KG1 (cell line): ENCODE results near the gene ZNF664.
"Not testable (repeated sequence)": the region's sequence is repeated elsewhere in the genome, so short reads cannot be mapped to it uniquely, and the experiment has no call there.

Experiments
- DNase-seq: peaks from one replicate; lab custom pipeline; 2025; lab: John Stamatoyannopoulos, UW

Gene ZNF664

DNA sequence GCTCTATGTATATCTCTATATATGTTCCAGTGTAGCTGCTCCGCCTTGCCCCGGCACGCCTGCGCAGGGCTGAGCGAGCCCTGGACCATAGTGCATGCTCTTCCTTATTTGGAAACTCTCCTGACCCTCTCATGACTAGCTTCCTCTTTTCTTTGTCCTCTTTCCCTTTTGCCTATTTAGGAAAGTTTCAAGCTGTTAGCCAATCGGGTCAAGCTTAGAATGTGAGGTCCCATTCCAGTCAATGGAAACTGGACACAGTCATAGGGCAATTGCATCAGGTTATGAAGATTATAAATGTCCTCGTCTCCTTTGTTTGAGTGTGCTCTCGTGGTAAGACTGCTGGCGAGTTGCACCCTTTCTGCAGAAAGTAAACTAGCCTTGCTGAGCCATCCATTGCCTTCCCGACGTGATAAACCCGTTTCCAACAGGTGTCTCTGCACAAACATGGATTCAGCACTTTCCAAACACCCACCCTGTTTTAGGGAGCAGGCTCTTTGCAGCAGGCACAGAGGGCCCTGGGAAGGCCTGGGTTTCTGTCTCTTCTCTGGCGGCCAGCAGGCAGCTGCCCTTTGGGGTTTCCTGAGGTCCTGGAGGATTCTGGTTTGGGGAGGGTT is 31.3 kb upstream of the ZNF664 start:
- DNase-seq: no peak

DNA sequence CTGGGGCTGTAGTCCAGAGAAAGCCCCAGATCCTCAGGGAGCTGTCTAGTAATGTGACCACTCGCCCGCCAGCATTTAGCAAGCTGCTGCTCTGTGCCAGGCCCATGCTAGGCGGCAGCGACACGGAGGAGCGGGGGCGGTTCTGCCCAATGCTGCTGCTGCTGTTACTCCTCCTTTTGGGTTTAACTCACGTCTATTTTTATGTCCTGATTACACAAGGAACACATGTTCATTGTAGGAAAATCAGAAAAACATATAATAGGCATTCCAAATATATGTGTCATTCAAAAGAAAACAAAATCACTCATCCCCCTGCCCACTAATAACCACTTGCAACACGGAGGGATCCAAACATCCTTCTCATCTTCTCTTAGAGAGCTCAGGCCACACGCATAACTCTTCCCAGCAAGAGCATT is 30.8 kb upstream of the ZNF664 start:
- no peak for DNase-seq

DNA sequence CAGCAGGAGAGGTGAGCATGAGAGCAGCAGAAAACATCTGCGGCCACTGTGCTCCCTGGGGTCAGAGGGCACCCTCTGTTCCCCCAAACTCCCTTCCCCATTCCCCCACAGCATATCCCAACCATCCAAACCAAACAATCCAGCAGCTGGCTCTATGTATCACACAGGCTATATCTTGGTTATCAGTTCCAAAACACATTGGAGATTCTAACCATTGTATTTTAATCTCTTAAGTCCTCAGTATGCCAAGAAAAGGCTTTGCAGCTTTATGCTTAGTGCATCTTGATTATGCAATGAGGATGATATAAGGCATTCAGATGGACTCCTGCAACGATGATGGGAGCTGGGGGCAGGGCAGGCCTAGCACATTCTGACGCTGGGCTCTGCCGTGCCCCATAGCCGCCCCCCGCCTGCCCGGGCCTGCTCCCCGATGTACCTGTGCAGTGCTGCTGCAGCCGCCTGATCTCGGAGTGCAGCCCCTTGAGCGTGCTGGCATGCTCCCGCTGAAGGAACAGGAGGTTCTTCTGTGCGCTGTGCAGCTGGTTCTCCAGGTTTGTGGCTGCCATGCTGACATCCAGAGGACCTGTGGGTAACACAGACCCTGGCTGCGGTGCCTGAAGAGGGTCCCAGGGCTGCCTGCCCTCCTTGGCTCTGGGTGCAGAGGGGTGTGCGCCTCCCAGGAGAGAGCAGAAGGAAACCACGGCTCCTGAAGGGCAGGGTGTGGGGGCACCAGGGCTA is 29.9 kb upstream of the ZNF664 start:
- DNase-seq: no peak

DNA sequence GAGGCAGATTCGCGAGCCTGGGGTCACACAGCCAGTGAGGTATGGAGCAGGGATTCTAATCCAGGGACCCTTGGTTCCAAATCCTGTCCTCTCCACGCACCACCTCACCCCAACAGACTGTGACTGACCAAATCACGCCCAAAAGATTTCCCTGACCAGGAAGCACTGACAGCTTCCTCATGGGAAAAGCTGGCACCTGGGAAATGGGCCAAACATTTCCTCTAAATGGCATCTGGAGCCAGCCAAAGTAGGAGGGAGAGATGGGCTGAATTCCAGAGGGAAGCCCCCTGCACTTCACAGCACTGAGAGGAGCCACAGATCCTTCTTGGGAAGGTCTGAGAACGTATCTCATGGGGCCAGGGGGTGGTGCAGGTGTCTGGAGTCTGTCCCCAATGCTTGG is 29.2 kb upstream of the ZNF664 start:
- DNase-seq: no peak

DNA sequence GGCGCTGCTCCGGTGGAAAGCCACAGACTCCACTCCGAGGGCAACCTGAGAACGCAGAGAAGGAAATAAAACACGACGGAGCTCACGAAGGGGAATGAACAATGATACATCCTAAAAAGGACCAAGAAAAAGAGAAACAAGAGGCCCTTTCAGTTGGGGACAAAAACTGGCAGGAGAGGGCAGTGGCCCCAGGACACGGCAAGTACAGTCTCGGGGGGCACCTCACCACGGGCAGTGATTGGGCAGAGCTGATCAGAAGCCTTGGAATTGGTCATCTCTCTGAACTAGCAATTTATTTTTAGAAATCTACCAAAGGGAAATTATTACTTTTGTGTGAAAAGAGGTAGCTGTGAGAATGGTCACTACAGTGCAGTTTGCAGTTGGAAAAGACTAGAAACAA is 28.3 kb upstream of the ZNF664 start:
- DNase-seq: no peak

DNA sequence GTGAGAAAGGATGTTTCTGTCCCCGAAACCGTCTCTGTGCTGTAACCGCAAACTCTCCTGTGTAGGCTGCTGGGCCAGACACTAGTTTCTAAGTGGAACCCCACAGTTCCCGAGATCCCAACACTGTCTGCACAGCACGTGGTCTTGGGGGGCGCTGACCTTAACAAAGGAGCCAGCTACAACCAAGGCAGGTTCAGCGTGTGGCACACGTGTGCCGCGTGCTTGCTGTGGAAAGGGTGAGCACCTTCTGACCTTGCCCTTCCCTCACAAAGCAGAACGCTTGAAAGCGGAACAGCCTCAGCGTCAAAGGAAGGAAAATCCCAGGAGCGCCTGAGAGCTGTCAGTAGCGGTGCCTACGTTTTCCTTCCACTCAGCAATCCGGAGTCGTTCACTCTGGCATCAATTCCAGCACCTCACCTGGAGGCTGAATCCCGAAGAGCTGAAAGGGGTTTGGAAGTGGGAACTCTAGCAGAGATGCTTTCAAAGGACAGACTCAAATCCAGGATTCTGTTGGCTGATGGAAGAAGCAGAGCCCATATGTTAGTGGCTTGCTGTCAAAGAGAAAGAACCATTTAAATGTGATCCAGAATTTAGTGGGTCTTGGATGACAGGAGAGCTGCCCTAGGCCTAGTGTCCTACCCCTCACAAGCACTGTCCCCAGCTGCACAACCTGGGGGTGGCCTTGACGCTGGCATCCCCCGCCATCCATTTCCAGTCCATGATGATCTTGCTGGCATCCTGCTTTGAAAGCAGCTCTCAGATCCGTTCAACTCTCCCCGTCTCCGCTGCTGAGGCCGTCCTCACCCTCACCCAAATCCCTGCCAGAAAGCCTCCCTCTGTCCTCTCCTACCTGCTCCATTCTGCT is 27.5 kb upstream of the ZNF664 start:
- DNase-seq: no peak

DNA sequence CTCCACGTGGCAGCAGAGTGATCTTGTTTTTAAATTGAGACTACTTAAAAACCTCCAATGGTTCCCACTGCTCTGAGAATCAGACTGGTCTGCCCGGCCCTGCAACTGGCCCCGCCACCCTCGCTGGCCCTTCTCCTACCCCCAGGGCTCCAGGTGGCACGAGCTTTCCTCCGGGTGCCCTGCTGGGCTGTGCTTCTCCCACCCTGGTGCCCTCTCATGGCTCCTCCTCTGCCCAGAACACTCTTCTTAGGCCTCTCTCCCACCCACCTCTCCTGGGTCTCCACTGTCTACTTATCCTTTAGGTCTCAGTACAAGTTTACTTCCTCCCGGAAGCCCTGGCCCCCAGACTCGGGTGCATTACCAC is 26.9 kb upstream of the ZNF664 start:
- no peak for DNase-seq

DNA sequence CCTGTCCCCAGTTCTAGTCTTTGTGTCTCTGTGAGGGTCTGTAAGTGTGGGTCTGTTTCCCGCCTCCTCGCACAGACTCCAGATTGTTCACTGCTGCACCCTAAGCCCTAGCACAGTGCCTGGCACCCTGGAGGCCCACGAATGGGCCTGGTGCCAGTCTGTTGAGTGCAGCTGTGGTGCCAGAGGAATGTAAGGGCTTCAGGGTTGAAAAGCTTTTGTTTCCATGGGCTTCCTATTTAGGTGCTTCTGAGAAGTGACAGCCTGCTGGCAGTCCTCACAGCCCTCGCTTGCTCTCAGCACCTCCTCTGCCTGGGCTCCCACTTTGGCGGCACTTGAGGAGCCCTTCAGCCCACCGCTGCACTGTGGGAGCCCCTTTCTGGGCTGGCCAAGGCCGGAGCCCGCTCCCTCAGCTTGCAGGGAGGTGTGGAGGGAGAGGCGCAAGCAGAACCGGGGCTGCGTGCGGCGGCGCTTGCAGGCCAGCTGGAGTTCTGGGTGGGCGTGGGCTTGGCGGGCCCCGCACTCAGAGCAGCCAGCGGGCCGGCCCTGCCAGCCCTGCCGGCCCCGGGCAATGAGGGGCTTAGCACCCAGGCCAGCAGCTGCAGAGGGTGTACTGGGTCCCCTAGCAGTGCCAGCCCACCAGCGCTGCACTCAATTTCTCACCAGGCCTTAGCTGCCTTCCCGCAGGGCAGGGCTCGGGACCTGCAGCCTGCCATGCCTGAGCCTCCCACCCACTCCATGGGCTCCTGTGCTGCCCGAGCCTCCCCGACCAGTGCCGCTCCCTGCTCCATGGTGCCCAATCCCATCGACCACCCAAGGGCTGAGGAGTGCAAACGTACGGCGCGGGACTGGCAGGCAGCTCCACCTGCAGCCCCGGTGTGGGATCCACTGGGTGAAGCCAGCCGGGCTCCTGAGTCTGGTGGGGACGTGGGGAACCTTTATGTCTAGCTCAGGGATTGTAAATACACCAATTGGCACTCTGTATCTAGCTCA is 26.2 kb upstream of the ZNF664 start:
- DNase-seq: not testable (repeated sequence)

DNA sequence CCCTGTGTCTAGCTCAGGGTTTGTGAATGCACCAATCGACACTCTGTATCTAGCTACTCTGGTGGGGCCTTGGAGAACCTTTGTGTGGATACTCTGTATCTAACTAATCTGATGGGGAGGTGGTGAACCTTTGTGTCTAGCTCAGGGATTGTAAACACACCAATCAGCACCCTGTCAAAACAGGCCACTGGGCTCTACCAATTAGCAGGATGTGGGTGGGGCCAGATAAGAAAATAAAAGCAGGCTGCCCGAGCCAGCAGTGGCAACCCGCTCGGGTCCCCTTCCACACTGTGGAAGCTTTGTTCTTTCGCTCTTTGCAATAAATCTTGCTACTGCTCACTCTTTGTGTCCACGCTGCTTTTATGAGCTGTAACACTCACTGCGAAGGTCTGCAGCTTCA is 25.5 kb upstream of the ZNF664 start:
- DNase-seq: not testable (repeated sequence)

DNA sequence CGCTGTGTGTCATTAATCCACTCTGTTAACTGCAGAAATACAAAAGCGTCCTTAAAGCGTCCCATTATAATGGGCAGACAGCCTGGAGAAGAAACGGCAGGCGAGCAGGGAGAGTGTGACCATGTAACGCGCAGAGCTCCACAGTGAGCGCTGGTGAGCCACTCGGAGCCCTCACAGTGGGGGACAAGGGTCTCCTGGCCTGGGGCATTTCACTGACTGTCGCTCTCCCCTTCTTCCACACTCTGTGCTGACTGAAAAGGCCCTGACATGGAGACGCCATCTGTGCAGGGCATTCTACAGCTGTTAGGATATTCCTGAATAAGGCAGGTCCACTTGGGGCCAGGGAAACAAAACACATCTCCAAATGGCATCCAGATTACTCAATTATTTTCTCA is 24.6 kb upstream of the ZNF664 start:
- no peak for DNase-seq

DNA sequence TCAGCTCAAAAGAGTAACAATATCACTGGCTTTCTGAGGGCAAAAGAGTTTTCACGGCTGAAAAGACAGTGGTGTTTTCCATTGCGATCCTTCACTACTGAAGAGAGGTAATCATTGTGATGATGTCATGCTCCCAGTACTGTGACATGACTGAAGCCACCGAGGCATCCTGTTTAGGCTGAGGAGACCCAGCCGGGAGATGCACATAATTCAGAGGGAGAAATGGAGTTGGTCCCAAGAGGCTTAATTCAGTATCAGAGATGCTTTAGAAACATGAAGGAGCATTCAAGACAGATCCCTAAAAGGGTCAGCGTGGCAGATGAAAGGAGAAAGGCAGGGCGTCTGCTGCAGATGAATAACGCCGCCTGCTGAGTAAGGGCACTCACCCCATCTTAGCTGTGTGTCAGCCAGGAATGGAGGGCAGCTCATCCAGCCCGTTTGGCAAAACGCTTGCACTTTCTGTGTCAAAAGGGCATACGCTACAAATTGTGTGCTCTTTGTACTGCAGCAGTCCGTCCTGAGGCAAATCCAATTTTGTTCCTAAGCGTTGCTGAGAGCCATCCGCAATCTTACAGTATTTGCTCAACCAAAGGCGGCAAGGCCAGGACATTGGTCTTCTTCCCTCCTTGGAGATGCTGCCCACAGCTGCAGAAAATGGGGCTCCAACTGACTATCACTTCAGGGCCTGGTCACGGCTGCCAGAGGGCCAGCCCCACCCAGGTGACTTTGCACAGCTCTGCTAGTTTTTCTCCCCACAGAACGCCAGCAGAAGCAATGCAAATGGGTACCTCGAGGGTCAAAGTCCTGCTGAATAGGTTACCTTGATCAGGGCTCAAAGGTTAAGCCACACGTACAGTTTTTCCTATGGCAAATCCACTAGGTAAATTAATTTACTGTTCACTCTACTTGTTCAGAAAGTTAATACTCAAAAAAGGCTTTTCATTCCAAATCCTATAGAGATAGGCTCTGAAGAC is 23.9 kb upstream of the ZNF664 start:
- no peak for DNase-seq

DNA sequence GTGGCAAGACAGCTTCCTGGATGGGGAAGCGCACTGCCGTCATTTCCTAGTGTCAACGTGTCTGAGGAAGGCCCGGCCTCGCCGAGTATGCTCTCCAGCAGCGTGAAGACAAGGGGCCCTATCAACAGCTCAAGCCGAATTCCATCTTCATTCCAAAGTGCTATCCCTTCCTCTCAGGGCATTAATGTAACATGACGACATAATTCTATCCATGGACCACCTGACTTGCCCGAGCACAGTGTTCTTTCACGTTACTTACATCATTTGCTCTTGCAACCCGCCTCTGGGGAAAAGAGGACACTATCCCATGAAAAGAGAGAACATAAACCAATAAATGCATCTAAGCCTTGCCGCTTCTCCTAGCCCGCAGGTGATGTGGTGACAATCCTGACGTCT is 23.2 kb upstream of the ZNF664 start:
- DNase-seq: no peak

DNA sequence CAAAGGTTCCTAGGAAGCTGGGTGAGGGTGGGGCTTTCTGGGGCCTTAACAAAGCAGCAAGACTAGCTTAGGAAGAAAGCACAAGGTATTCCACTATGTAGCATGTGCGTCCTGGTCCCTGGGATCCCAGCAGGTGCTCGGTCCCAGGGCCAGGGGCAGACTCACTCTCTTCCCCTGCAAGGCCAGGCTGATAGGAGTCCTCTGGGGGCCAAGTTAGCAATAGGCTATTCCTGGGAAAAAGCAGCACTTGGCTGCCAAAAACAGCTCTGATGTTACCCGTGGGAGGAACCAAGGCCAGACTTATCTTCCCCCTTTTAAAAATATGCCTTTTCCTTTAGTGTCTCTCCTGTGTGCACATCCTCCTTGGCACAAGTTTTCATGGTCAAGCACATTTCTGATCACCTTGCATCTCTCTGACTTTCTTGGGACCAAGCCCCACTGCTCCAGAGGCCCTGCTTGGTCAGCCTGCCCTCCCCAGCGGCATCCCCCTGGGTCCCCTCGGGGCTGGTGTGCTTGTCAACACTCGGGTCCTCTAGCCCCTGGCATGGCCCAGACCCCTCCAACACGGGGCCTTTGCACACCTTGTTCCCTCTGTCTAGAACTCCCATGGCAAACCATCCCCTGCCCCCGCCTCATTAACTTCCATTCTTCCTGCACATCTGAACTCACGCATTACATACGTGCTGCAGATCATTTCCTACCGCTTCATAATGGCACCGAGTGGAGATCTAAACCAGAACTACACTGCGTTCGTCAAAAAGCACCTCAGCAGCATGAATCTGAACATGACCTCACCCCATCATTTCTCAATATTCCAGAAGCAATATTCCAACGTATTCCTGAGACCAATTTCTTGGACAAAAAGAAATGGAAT is 22.3 kb upstream of the ZNF664 start:
- DNase-seq: no peak

DNA sequence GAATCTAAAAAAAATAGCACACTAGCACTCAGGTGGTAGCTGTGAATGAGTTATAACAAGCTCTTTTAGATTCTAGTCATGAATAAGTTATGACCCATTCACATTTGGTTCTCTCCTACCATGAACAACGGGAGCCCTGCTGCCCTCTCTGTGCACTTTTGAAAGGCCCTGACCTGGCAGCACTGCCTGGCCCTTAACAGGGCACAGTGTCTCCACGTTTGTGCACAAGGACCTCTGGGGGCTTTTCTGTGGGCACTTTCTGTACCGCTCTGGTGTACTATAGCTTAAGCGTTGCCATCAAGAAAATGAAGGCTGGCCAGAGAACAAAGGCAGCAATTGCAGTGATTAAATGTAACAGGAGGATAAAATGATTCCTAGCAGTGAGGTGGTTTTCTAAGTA is 21.5 kb upstream of the ZNF664 start:
- no peak for DNase-seq

DNA sequence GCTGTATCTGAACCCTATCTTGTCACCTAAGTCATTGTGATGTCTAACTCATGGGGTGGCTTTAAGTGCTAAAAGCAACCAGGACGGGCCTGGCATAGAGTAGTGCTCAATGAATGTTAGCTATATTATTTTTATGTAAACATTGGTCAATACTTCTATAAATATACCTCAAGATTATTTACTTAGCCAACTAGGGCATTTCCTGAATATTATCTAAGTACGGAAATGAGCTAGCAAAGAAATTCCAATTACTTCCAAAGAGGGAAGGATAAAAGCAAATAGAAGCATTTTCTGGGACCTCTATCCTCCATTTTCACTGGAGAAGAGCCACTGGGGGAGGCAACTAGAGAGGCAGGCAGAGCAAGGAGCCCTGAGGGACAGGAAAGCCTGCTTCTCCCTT is 21.0 kb upstream of the ZNF664 start:
- DNase-seq: no peak

DNA sequence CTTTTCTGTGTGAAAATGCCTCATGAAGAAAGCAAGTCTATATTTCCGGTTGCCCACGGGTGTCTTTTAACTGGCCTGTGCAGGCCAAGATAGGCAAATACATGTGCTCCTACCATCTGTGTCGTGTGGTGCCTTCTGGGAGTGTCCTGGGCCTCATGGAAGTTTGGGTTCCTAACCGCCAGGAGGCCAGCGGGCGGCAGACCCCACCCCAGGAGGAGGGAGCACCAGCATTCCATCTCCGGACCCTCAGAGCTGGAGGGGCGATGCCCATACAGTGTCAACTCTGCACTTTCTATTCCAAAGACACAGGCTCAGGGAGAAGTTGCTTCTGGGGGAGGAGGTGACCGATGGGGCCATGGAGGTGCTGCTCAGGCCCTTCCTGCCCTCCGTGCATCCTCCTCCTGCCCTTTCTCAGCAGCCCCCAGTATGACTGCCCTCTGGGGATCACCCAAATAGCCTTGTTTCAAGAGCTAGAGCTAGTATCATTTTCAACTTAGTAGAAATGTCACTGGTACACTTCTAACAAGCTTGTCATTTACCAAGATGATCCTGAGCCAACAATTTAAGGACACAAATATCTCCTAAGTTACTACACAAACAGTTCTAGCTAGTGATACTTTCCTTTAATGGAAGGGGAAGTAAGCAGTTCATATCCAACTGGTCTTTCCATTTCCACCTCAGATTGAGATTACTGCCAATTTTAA is 18.2 kb upstream of the ZNF664 start:
- no peak for DNase-seq

DNA sequence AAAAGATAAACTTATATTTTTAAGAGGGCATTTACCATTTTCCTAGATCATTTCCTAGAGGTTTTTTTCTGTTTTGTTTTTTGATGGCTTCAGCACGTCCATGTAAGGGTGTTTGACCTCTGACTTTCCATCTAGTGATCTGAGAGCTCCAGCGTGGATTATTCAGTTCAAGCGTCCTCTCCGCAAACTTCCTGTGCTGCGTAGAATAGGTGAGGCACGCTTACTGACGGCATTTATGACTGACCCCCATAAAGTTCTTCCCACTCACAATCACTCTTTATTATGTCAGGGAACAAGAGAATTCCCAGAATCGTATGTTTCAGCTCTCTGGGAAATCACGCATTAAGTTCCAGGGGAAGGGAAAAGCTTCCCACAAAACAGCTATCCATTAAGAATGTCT is 16.8 kb upstream of the ZNF664 start:
- no peak for DNase-seq

DNA sequence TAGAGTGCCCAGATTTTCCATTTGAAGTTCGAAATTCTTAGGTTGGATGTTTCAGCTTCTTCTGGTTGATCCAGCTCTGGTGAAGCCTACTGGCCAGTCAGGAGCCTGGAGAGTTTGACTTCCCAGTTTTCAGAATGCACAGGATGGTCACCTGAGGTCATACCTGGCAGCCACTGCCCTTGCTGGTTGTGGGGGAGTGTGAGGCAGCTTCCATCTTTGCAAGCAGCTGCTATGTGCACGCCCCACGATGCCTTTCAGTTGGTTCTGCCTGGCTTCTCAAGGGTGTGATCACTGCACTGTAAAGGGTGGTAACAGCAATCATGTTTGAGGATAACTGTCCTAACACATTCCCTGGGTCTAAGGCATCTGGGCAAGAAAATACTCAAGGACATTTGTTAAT is 15.8 kb upstream of the ZNF664 start:
- DNase-seq: no peak

DNA sequence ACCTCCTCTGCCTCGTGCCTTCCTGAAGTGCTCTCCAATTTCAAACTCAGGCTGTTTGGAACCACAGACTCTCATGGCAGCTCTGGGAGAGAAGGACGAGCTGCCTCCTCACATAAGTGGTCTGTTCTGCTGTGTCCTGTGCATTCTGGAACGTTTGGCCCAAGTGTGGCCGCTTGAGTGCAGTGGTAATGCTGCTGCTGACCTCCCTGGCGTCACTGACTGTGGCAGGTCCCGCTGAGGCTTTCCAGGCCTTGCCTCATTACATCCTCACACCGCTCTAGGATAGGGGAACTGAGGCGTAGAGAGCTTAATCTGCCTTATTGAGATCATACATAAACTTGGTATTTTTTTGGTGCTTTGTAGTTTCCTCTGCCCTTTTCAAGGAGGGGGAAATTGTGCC is 14.6 kb upstream of the ZNF664 start:
- no peak for DNase-seq
